ENCODE measurements around the gene METAP1D.
"Not testable (repeated sequence)": the region's sequence is repeated elsewhere in the genome, so short reads cannot be mapped to it uniquely, and the experiment has no call there.

Gene METAP1D

GRCh38 chr2:171997031-171997430 is 2.7 kb upstream of the METAP1D start:
- not testable (repeated sequence) for DNase-seq (ENCODE audit: low spot score)

- no peak for DNase-seq (ENCODE audit: low spot score)
These were observed 592 bp upstream of the METAP1D start for GRCh38 chr2:171999161-171999560.

- DNase-seq (ENCODE audit: low spot score), result no peak
These were observed 1.1 kb downstream of the METAP1D start for GRCh38 chr2:172000696-172001361.

- no peak for DNase-seq (ENCODE audit: low spot score)
These were observed 7.6 kb downstream of the METAP1D start for GRCh38 chr2:172007372-172007771.

GRCh38 chr2:172009823-172010222 is 10.1 kb downstream of the METAP1D start:
- no peak for DNase-seq (ENCODE audit: low spot score)

GRCh38 chr2:172011812-172012575 is 12.2 kb downstream of the METAP1D start:
- DNase-seq (ENCODE audit: low spot score), result peak; percentile 35

GRCh38 chr2:172012677-172013391 is 13.1 kb downstream of the METAP1D start:
- DNase-seq (ENCODE audit: low spot score), result no peak

- no peak for DNase-seq (ENCODE audit: low spot score)
These were observed 13.6 kb downstream of the METAP1D start for GRCh38 chr2:172013396-172013795.

- no peak for DNase-seq (ENCODE audit: low spot score)
These were observed 21.6 kb downstream of the METAP1D start for GRCh38 chr2:172021074-172021931.

GRCh38 chr2:172021955-172022354 is 22.2 kb downstream of the METAP1D start:
- no peak for DNase-seq (ENCODE audit: low spot score)

- no peak for DNase-seq (ENCODE audit: low spot score)
These were observed 31.8 kb downstream of the METAP1D start for GRCh38 chr2:172031536-172031935.

GRCh38 chr2:172038121-172038520 is 38.4 kb downstream of the METAP1D start:
- DNase-seq (ENCODE audit: low spot score), result no peak

- DNase-seq (ENCODE audit: low spot score), result no peak
These were observed 38.9 kb downstream of the METAP1D start for GRCh38 chr2:172038604-172039003.

GRCh38 chr2:172039011-172039704 is 39.4 kb downstream of the METAP1D start:
- no peak for DNase-seq (ENCODE audit: low spot score)

- no peak for DNase-seq (ENCODE audit: low spot score)
These were observed 40.6 kb downstream of the METAP1D start for GRCh38 chr2:172040311-172040710.

- DNase-seq (ENCODE audit: low spot score), result no peak
These were observed 46.4 kb downstream of the METAP1D start for GRCh38 chr2:172046080-172046678.

- DNase-seq (ENCODE audit: low spot score), result no peak
These were observed 47.3 kb downstream of the METAP1D start for GRCh38 chr2:172046866-172047565.

- no peak for DNase-seq (ENCODE audit: low spot score)
These were observed 48.1 kb downstream of the METAP1D start for GRCh38 chr2:172047566-172048507.

All from activated CD4-positive, alpha-beta T cell treated with anti-CD3 and anti-CD28 coated beads, Interleukin-2, Interleukin-4, amounts not matched to agents 100 ng/mL and 50 ng/mL, durations not matched to agents 16 hours and 8 hours (primary cell).